Measurements from ENCODE around the gene SFSWAP.
"Not testable (repeated sequence)": the region's sequence is repeated elsewhere in the genome, so short reads cannot be mapped to it uniquely, and the experiment has no call there.

SFSWAP gene

GRCh38 chr12:131794573-131794972 is 83.7 kb downstream of the SFSWAP start:
- DNase-seq = no peak

- DNase-seq = no peak
Measured at GRCh38 chr12:131795064-131795463, 84.2 kb downstream of the SFSWAP start.

GRCh38 chr12:131795690-131796410 is 85.0 kb downstream of the SFSWAP start:
- DNase-seq = no peak

GRCh38 chr12:131796411-131796736 is 85.5 kb downstream of the SFSWAP start:
- DNase-seq = no peak

GRCh38 chr12:131796754-131797587 is 86.1 kb downstream of the SFSWAP start:
- no peak for DNase-seq

GRCh38 chr12:131797588-131797934 is 86.7 kb downstream of the SFSWAP start:
- no peak for DNase-seq

GRCh38 chr12:131799195-131799594 is 88.3 kb downstream of the SFSWAP start:
- no peak for DNase-seq

GRCh38 chr12:131799828-131800593 is 89.1 kb downstream of the SFSWAP start:
- DNase-seq = no peak

- no peak for DNase-seq
Measured at GRCh38 chr12:131800594-131801135, 89.8 kb downstream of the SFSWAP start.

- no peak for DNase-seq
Measured at GRCh38 chr12:131801254-131801866, 90.5 kb downstream of the SFSWAP start.

GRCh38 chr12:131803961-131804521 is 93.2 kb downstream of the SFSWAP start:
- DNase-seq = no peak

- DNase-seq = no peak
Measured at GRCh38 chr12:131805421-131805820, 94.5 kb downstream of the SFSWAP start.

GRCh38 chr12:131806674-131807073 is 95.8 kb downstream of the SFSWAP start:
- no peak for DNase-seq

- DNase-seq = no peak
Measured at GRCh38 chr12:131808744-131809371, 98.0 kb downstream of the SFSWAP start.

- DNase-seq = not testable (repeated sequence)
Measured at GRCh38 chr12:131809476-131810254, 98.8 kb downstream of the SFSWAP start.

- no peak for DNase-seq
Measured at GRCh38 chr12:131810726-131811125, 99.8 kb downstream of the SFSWAP start.

GRCh38 chr12:131815131-131815530 is 104.2 kb downstream of the SFSWAP start:
- no peak for DNase-seq

- no peak for DNase-seq
Measured at GRCh38 chr12:131816495-131816894, 105.6 kb downstream of the SFSWAP start.

- no peak for DNase-seq
Measured at GRCh38 chr12:131817241-131817640, 106.4 kb downstream of the SFSWAP start.

GRCh38 chr12:131818821-131819585 is 108.1 kb downstream of the SFSWAP start:
- peak; percentile 96 for DNase-seq
